IMR-90 (cell line): Measurements from ENCODE around the gene TPSAB1. TPM values are rescaled to one million over a fixed set of nuclear protein-coding genes. Genes with fewer than 3 reads are reported as not detected.

Experiments
- ATAC-seq: fragments of 200-7000 bp; cut with Tn5 transposase; 2 replicates; pipeline ENCODE4 v1.9.1; 2020; ENCODE audit warnings: low read depth, mild to moderate bottlenecking, moderate library complexity
- BruUV-seq: library from RNA; stranded (reverse); fragments of 400-500 nt; replicated peaks from 2 replicates; lab custom pipeline; 2021; lab: Mats Ljungman, UMichigan
- CTCF ChIA-PET: fragments of 300-600 bp; formaldehyde crosslinking; extraction: SDS; loops from one replicate; lab custom pipeline; 2021; ENCODE audit warnings: antibody characterized with exemption; lab: Yijun Ruan, JAX
- POLR2A ChIA-PET: fragments of 300-600 bp; sonication (Branson Sonifier 250); formaldehyde crosslinking; loops from one replicate; lab custom pipeline; 2022; ENCODE audit warnings: antibody characterized with exemption; ENCODE audit not compliant: unreplicated experiment; lab: Charles Lee
- DNase-seq: peaks from one replicate; pipeline ENCODE4 v3.0.0; 2013
- H2AFZ ChIP-seq: replicated peaks from 2 replicates; pipeline ENCODE3; 2013; ENCODE audit warnings: low read length, mild to moderate bottlenecking; ENCODE audit not compliant: poor library complexity
- H2AK5ac ChIP-seq: 2 replicates; pipeline ENCODE4 v1.6.1; 2013; ENCODE audit warnings: low read depth, low read length, inconsistent platforms
- H2AK9ac ChIP-seq: replicated peaks from 2 replicates; pipeline ENCODE3; 2013; ENCODE audit warnings: mild to moderate bottlenecking, low read depth, low read length, moderate library complexity; ENCODE audit not compliant: poor library complexity
- H2BK120ac ChIP-seq: 2 replicates; pipeline ENCODE4 v1.6.1; 2013; ENCODE audit warnings: low read depth, low read length, inconsistent platforms
- H2BK15ac ChIP-seq: 3 replicates; pipeline ENCODE4 v1.6.1; 2013; ENCODE audit warnings: low read depth, low read length, inconsistent platforms
- H2BK20ac ChIP-seq: 2 replicates; pipeline ENCODE4 v1.6.1; 2013; ENCODE audit warnings: low read depth, mild to moderate bottlenecking, inconsistent platforms, low read length, moderate library complexity
- H2BK5ac ChIP-seq: 2 replicates; pipeline ENCODE4 v1.6.1; 2013; ENCODE audit warnings: mild to moderate bottlenecking, low read depth, low read length, inconsistent platforms; ENCODE audit not compliant: poor library complexity, severe bottlenecking
- H3K14ac ChIP-seq: replicated peaks from 2 replicates; pipeline ENCODE4 v1.6.1; 2013; ENCODE audit warnings: low read depth, low read length, inconsistent platforms
- H3K18ac ChIP-seq: 2 replicates; pipeline ENCODE4 v1.6.1; 2013; ENCODE audit warnings: low read depth, low read length, control low read depth
- H3K23ac ChIP-seq: 2 replicates; pipeline ENCODE4 v1.6.1; 2013; ENCODE audit warnings: low read depth, low read length, inconsistent platforms
- H3K27ac ChIP-seq: 2 replicates; pipeline ENCODE4 v1.5.1; 2013; ENCODE audit warnings: mild to moderate bottlenecking, control low read depth, low read length; ENCODE audit not compliant: insufficient read depth
- H3K27me3 ChIP-seq: 2 replicates; pipeline ENCODE4 v1.6.1; 2013; ENCODE audit warnings: low read length; ENCODE audit not compliant: control insufficient read depth, insufficient read depth
- H3K36me3 ChIP-seq: 2 replicates; pipeline ENCODE4 v1.6.1; 2013; ENCODE audit warnings: low read length, mixed read lengths; ENCODE audit not compliant: control insufficient read depth, insufficient read depth
- H3K4ac ChIP-seq: 2 replicates; pipeline ENCODE4 v1.6.1; 2013; ENCODE audit warnings: low read depth, low read length, inconsistent platforms
- H3K4me1 ChIP-seq: 2 replicates; pipeline ENCODE4 v1.6.1; 2013; ENCODE audit warnings: low read length, mixed read lengths; ENCODE audit not compliant: control insufficient read depth, insufficient read depth
- H3K4me2 ChIP-seq: 2 replicates; pipeline ENCODE4 v1.6.1; 2013; ENCODE audit warnings: low read depth, mild to moderate bottlenecking, control low read depth, low read length, moderate library complexity
- H3K4me3 ChIP-seq: 2 replicates; pipeline ENCODE4 v1.5.1; 2013; ENCODE audit warnings: low read depth, mild to moderate bottlenecking, control low read depth, low read length, moderate library complexity; ENCODE audit not compliant: insufficient read depth
- H3K56ac ChIP-seq: 2 replicates; pipeline ENCODE4 v1.6.1; 2013; ENCODE audit warnings: low read length, inconsistent platforms; ENCODE audit not compliant: insufficient read depth; ENCODE audit errors: extremely low read depth
- H3K79me1 ChIP-seq, 2 experiments: 2 replicates each; pipeline ENCODE4 v1.6.1; 2013; ENCODE audit warnings: low read length in 2 of 2, inconsistent platforms in 1 of 2, low read depth in 1 of 2
- H3K9ac ChIP-seq: 2 replicates; pipeline ENCODE4 v1.6.1; 2013; ENCODE audit warnings: low read depth, low read length, control low read depth
- H3K9me1 ChIP-seq: 2 replicates; pipeline ENCODE4 v1.6.1; 2013; ENCODE audit warnings: low read length, inconsistent platforms; ENCODE audit not compliant: insufficient read depth
- H3K9me3 ChIP-seq: 2 replicates; pipeline ENCODE4 v1.6.1; 2013; ENCODE audit warnings: low read length; ENCODE audit not compliant: control insufficient read depth, insufficient read depth
- H4K20me1 ChIP-seq: 2 replicates; pipeline ENCODE4 v1.6.1; 2013; ENCODE audit warnings: low read length, inconsistent platforms; ENCODE audit not compliant: insufficient read depth
- H4K5ac ChIP-seq: 2 replicates; pipeline ENCODE4 v1.6.1; 2013; ENCODE audit warnings: mild to moderate bottlenecking, low read depth, low read length, control low read depth
- H4K8ac ChIP-seq, 2 experiments: 2 replicates each; pipeline ENCODE4 v1.6.1; 2013; ENCODE audit warnings: low read depth in 2 of 2, low read length in 2 of 2, control low read depth in 1 of 2, inconsistent platforms in 1 of 2
- H4K91ac ChIP-seq: 2 replicates; pipeline ENCODE4 v1.6.1; 2013; ENCODE audit warnings: low read depth, low read length, inconsistent platforms; ENCODE audit not compliant: insufficient read depth
- BHLHE40 ChIP-seq: fragments of 150-350 bp; IDR thresholded peaks from 2 replicates; pipeline ENCODE4 v1.6.1; 2016; ENCODE audit warnings: mild to moderate bottlenecking, low read depth, low read length
- CEBPB ChIP-seq: IDR thresholded peaks from 2 replicates; pipeline ENCODE4 v1.6.1; 2012; ENCODE audit warnings: low read depth, low read length, improper control_type of control experiment
- CTCF ChIP-seq: conservative IDR thresholded peaks from 2 replicates; pipeline ENCODE4 v1.5.1; 2012; ENCODE audit warnings: mild to moderate bottlenecking, low read depth, low read length, improper control_type of control experiment
- ELK1 ChIP-seq: fragments of 150-350 bp; IDR thresholded peaks from 2 replicates; pipeline ENCODE4 v1.6.1; 2016; ENCODE audit warnings: low read depth, mild to moderate bottlenecking, low read length, moderate library complexity, borderline replicate concordance
- FOS ChIP-seq: fragments of 150-350 bp; IDR thresholded peaks from 2 replicates; pipeline ENCODE4 v1.6.1; 2016; ENCODE audit warnings: low read depth, low read length
- MAFK ChIP-seq: IDR thresholded peaks from 2 replicates; pipeline ENCODE4 v1.6.1; 2012; ENCODE audit warnings: low read depth, low read length, improper control_type of control experiment
- MAZ ChIP-seq: IDR thresholded peaks from 2 replicates; pipeline ENCODE4 v1.6.1; 2012; ENCODE audit warnings: low read depth, mild to moderate bottlenecking, low read length, improper control_type of control experiment, moderate library complexity, borderline replicate concordance
- MXI1 ChIP-seq: IDR thresholded peaks from 2 replicates; pipeline ENCODE4 v1.6.1; 2012; ENCODE audit warnings: low read depth, mild to moderate bottlenecking, low read length, moderate library complexity, borderline replicate concordance
- POLR2A ChIP-seq: IDR thresholded peaks from 2 replicates; pipeline ENCODE4 v1.6.1; 2012; ENCODE audit warnings: mild to moderate bottlenecking, low read depth, low read length
- RCOR1 ChIP-seq: IDR thresholded peaks from 2 replicates; pipeline ENCODE4 v1.6.1; 2012; ENCODE audit warnings: mild to moderate bottlenecking, low read length, improper control_type of control experiment; ENCODE audit not compliant: insufficient replicate concordance
- RFX5 ChIP-seq: IDR thresholded peaks from 2 replicates; pipeline ENCODE4 v1.8.0; 2012; ENCODE audit warnings: low read depth, mild to moderate bottlenecking, low read length, moderate library complexity
- SMC3 ChIP-seq: fragments of 150-350 bp; IDR thresholded peaks from 2 replicates; pipeline ENCODE4 v1.6.1; 2016; ENCODE audit warnings: low read depth, mild to moderate bottlenecking, antibody characterized with exemption, low read length, moderate library complexity
- USF2 ChIP-seq: fragments of 150-350 bp; IDR thresholded peaks from 2 replicates; pipeline ENCODE4 v1.6.1; 2017; ENCODE audit warnings: mild to moderate bottlenecking, antibody characterized with exemption, low read length, low read depth
- WGBS, 2 experiments: methylation state at CpG; one replicate each; pipeline versions ENCODE4 v1.1.5 to v1.1.7; 2013; ENCODE audit warnings: missing lambda C conversion rate in 2 of 2; ENCODE audit not compliant: insufficient read length in 1 of 2; ENCODE audit errors: extremely low coverage in 2 of 2; 5-methylcytosine and 5-hydroxymethylcytosine counted together
- dilution Hi-C: fragments of 300-500 bp; cut with HindIII; formaldehyde crosslinking; loops from one replicate; pipeline ENCODE4 v1.14.3; 2018; ENCODE audit warnings: low sequenced_read_pairs; ENCODE audit not compliant: unreplicated experiment
- in situ Hi-C: fragments of 300-500 bp; cut with MboI; formaldehyde crosslinking; loops from 3 replicates; pipeline ENCODE4 v1.14.3; 2019; ENCODE audit warnings: low sequenced_read_pairs, inconsistent platforms, mixed read lengths
- intact Hi-C: fragments of 100-400 bp; cut with micrococcal nuclease; formaldehyde crosslinking; loops from 2 replicates; pipeline ENCODE4 v1.10.0; 2022
- polyA plus RNA-seq, 3 experiments: library from polyadenylated mRNA; depleted of rRNA; stranded (reverse); fragments of >200 nt; gene quantifications; 2 replicates each; pipeline ENCODE4 v1.2.3, GENCODE V29; 2012; ENCODE audit warnings: low replicate concordance in 1 of 3
- total RNA-seq: library from RNA; depleted of rRNA; stranded (reverse); fragments of >200 nt; gene quantifications from 2 replicates; pipeline ENCODE4 v1.2.3, GENCODE V29; 2012

The TPSAB1 gene
- total and polyA plus RNA-seq, 2 of the 4 experiments (the other 2 are of a cell fraction), result not detected

GRCh38 chr16:1206786-1207185 lies 33.7 kb upstream of the TPSAB1 start:
- Histone ChIP-seq H3K9me1 (no peaks in the 10 kb centered on the region), H3K27ac (no peak overlapping the region), H2BK120ac (no peak overlapping the region), H4K91ac (no peak overlapping the region), H3K36me3 (no peaks in the 10 kb centered on the region; the same call in 1 of the 2 replicates), H3K4me3 (no peak overlapping the region), H4K20me1 (no peaks in the 10 kb centered on the region), H2BK5ac (no peak overlapping the region), H4K8ac (no peak overlapping the region), H3K14ac (no peak overlapping the region), H3K27me3 (no peaks in the 10 kb centered on the region), H3K9ac (no peak overlapping the region), H2AFZ (no peak overlapping the region), H3K4ac (no peak overlapping the region), H3K4me1 (no peaks in the 10 kb centered on the region), H3K23ac (no peak overlapping the region), H2AK5ac (no peak overlapping the region), H4K5ac (no peak overlapping the region), H3K79me1 (no peaks in the 10 kb centered on the region), H2AK9ac (no peak overlapping the region), H3K56ac (no peak overlapping the region), H3K18ac (no peak overlapping the region), H3K4me2 (no peak overlapping the region), H3K9me3 (no peaks in the 10 kb centered on the region), H2BK15ac (no peak overlapping the region), H2BK20ac (no peak overlapping the region)
- no peak for DNase-seq
- CTCF ChIA-PET, result no interaction called here
- TF ChIP-seq BHLHE40 (no peak), POLR2A (no peak), RCOR1 (no peak), MAZ (no peak), MAFK (no peak), RFX5 (no peak), FOS (no peak), SMC3 (no peak), USF2 (no peak), MXI1 (no peak), CTCF (no peak), CEBPB (no peak), ELK1 (no peak)
- ATAC-seq, result no peak
- POLR2A ChIA-PET, result no interaction called here
- 59% methylated on average over 4 of the region's 16 CpGs; no CpG with 5 or more reads in 1 of the 2 experiments for WGBS, 2 experiments
- dilution Hi-C loops, result no loop called here
- BruUV-seq, result no TSS peak
- in situ Hi-C loops, result loop anchor here (25.0 kb wide), 1 partner anchor 394 kb away; the partner anchor contains the start of gene GNG13
- intact Hi-C loops, result no loop called here
